Right kidney (tissue), 1 donor: Measurements from ENCODE around the gene PELO.

ENCODE experiments used
- DNase-seq: peaks from one replicate; pipeline ENCODE4 v3.0.0-alpha.2; 2016

Gene PELO

DNA sequence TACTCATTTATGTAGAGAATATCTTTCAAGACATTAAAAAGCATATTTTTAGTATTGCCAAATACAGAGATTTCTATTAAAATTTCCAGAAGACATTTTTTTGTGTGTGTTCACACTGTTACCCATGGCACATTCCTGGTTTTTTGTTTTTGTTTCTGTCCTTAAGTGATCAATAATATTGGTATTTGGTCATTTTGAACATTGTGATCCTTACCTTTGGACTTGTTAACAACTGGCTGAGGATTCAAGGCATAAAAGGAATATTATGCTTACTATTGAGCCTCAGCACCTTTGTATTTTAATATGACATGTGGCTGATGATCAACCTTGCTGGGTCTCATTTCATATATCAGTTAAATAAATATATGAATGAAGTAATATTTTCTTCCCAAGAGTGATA, 41.9 kb downstream of the PELO start:
- DNase-seq, result no peak

DNA sequence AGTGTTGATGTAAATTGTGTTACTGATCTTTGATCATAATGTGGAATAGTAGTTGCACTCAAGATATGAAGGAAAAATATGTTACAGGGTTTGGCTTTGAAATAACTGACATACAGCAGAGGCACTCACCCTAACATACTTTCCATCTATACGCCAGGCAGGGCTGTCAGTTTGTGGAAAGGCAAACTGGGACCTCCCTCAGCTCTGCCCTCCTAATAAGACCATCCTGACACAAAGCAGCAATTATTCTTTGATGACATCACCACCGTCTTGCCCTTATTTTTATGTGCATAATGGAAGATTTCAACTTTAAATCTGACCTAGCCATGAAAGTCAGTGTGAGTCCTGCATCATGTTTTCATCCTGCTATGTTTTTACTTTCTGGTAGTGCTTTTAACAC, 42.9 kb downstream of the PELO start:
- DNase-seq, result no peak

DNA sequence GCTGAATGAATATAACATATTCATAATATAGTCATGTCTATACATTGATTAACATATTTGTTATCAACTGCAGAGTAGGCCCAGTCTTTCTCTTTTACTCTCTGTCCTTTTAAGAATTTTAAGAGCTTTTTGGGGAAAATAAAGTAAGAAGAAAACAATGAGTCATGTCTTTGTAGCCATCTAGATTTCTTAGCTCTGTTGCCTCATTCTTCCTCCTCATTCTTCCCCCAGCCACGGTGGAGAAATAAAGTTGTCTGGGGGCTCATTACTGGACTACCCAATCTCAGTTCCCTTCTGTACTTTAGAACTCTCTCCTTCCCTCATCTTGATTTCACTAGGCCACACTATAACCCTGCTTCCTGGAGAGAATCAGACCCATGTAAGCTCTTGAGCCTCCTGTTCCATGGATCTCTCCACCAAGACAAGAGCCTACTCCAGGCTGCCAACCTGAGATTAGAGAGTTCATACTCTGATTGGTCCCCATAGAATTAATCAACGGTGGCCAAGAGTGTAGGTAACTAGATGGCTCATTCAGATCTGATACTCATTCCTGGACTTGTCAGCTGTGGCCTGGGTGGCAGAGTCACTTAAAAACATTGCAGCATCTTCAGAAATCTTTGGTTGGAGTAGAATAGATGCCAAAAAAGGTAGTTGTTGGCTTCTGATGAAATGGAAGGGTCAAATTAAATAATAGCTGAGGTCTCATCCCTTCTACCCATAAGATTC, 44.2 kb downstream of the PELO start:
- DNase-seq, result no peak

GRCh38 chr5:52834320-52834719, 46.6 kb downstream of the PELO start:
- no peak for DNase-seq

- no peak for DNase-seq
Measured at GRCh38 chr5:52837068-52837467, 49.4 kb downstream of the PELO start.
